BE2C (cell line): ENCODE results near the gene RALGPS2.
"Not testable (repeated sequence)": the region's sequence is repeated elsewhere in the genome, so short reads cannot be mapped to it uniquely, and the experiment has no call there.

Experiments
- DNase-seq: peaks from one replicate; pipeline ENCODE4 v3.0.0-alpha.2; 2020
- H3K27me3 ChIP-seq: fragments of 250-450 bp; sonication (Bioruptor Pico); 2 replicates; pipeline ENCODE4 v1.5.1; 2020; ENCODE audit warnings: mild to moderate bottlenecking
- H3K36me3 ChIP-seq: fragments of 250-450 bp; sonication (Bioruptor Pico); 2 replicates; pipeline ENCODE4 v1.5.1; 2020; ENCODE audit warnings: mild to moderate bottlenecking
- H3K4me1 ChIP-seq: fragments of 250-450 bp; sonication (Bioruptor Pico); 2 replicates; pipeline ENCODE4 v1.5.1; 2020
- H3K4me3 ChIP-seq: 2 replicates; pipeline ENCODE4 v1.5.1; 2011; ENCODE audit warnings: low read depth, low read length
- H3K9me3 ChIP-seq: fragments of 250-450 bp; sonication (Bioruptor Pico); 2 replicates; pipeline ENCODE4 v1.5.1; 2020
- CTCF ChIP-seq: IDR thresholded peaks from 2 replicates; pipeline ENCODE4 v1.5.1; 2012; ENCODE audit warnings: mild to moderate bottlenecking, low read depth, low read length

The RALGPS2 gene

DNA sequence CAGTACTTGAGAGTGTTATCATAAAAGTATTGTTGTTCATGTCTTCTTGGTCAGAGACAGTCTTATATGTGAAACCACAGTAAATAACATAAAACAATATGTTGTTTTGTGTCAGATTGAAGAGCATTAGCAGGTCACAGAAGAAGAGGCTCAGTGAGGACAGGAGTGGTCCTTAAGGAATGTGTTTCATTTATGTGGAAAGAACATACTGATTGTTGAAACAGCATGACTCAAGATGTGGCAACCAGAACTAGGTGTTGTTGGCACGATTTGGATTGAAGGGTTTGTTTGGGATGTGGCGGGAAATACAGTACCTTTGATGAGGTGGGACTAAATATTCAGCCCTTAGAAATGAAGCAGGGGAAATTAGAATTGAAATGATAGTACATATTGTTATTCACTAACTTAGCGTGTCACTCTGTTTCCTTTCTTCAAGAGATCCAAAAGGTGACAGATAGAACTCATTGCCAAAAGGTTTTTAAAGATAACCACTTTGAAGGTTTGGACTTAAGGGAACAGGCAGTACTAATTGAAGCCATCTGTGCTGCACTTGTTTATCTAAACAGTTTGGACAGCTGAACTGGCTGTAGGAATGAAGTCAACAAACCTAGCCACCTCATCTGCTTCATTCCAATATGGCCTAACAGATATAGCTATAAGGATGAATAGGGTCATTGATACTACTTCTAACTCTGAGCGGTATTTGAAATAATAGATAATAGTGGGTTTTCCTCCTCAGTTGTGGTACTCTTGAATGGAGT, 14.4 kb downstream of the RALGPS2 start:
- Histone ChIP-seq H3K27me3 (no peaks in the 10 kb centered on the region; the same call in 1 of the 2 replicates), H3K36me3 (no peaks in the 10 kb centered on the region)
- DNase-seq, result no peak

DNA sequence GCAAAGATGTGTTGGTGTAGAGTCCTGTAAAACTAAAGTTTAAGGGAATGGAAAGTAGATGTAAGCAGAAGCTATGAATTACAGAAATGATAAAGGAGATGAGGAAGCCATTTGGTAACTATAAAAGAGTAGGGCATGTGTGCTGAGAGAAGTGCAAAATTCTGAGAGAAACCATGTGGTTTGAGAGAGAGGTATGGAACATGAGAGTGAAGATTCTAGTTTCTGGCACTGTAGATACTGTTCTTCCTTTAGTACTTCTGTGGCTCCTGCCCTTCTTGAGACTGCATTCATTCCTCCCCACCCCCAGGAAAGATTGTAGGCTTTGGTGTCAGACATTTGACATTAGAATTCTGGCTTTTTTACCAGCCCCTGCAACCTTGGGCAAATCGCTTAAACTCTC, 15.4 kb downstream of the RALGPS2 start:
- Histone ChIP-seq H3K9me3 (no peaks in the 10 kb centered on the region), H3K36me3 (no peaks in the 10 kb centered on the region), H3K4me1 (no peaks in the 10 kb centered on the region), H3K27me3 (no peaks in the 10 kb centered on the region; the same call in 1 of the 2 replicates), H3K4me3 (no peak overlapping the region)
- no peak for DNase-seq
- no peak for TF ChIP-seq CTCF

More for the DNA sequence above, 14.4 kb downstream of the RALGPS2 start:
- Histone ChIP-seq H3K9me3 (no peaks in the 10 kb centered on the region), H3K4me1 (no peaks in the 10 kb centered on the region), H3K4me3 (no peak overlapping the region)
- no peak for TF ChIP-seq CTCF

GRCh38 chr1:178740924-178741323, 15.9 kb downstream of the RALGPS2 start:
- H3K4me3 ChIP-seq, result no peak overlapping the region
- no peak for TF ChIP-seq CTCF
- no peak for DNase-seq
- H3K27me3 ChIP-seq, result no peaks in the 10 kb centered on the region; the same call in 1 of the 2 replicates
- no peaks in the 10 kb centered on the region for H3K36me3 ChIP-seq
- no peaks in the 10 kb centered on the region for H3K9me3 ChIP-seq
- no peaks in the 10 kb centered on the region for H3K4me1 ChIP-seq

DNA sequence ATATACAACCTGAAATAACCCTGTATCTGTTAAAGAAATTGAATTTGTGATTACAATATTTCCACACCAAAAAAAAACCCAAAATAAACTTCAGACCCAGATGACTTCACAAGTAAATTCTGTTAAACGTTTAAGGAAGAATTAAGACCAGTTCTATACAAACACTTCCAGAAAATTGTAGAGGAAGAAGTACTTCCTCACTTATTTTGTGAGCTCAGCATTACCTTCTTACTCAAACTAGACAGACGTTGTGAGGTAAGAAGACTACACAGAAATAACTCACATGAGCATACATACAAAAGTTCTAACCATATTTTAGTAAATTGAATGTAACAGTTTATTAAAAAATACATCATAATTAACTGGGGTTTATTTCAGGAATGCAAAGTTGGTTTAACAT, 18.8 kb downstream of the RALGPS2 start:
- no peak for DNase-seq
- Histone ChIP-seq H3K4me1 (no peaks in the 10 kb centered on the region), H3K36me3 (no peaks in the 10 kb centered on the region), H3K9me3 (no peaks in the 10 kb centered on the region), H3K4me3 (no peak overlapping the region), H3K27me3 (no peaks in the 10 kb centered on the region; the same call in 1 of the 2 replicates)
- TF ChIP-seq CTCF, result no peak

DNA sequence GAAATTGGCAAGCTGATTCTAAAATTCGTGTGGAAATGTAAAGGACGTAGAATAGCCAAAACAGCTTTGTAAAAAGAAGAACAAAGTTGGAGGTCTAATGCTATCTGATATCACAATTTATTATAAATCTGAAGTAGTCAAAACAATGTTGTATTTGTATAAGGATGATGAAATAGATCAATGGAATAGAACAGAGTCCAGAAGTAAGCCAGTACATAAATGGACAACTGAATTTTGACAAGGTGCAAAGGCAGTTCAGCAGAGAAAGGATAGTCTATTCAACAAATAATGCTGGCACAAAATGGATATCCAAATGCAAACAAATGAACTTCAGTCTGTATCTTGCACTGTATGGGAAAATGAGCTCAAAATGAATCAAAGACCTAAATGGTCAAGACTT, 20.2 kb downstream of the RALGPS2 start:
- Histone ChIP-seq H3K4me3 (no peak overlapping the region), H3K9me3 (no peaks in the 10 kb centered on the region), H3K36me3 (no peaks in the 10 kb centered on the region), H3K27me3 (no peaks in the 10 kb centered on the region), H3K4me1 (no peaks in the 10 kb centered on the region)
- no peak for TF ChIP-seq CTCF
- no peak for DNase-seq

- Histone ChIP-seq H3K27me3 (no peaks in the 10 kb centered on the region), H3K36me3 (no peaks in the 10 kb centered on the region), H3K9me3 (no peaks in the 10 kb centered on the region), H3K4me1 (no peaks in the 10 kb centered on the region), H3K4me3 (no peak overlapping the region)
- TF ChIP-seq CTCF, result no peak
- no peak for DNase-seq
These were observed 21.3 kb downstream of the RALGPS2 start for GRCh38 chr1:178746345-178746744.

- H3K9me3 ChIP-seq, H3K27me3 ChIP-seq, H3K4me1 ChIP-seq, DNase-seq, H3K4me3 ChIP-seq, H3K36me3 ChIP-seq: not testable (repeated sequence)
These were observed 22.3 kb downstream of the RALGPS2 start for GRCh38 chr1:178747361-178747760.
